Loucy (cell line): ENCODE measurements around the gene TUT1.

Source experiments
- H2AFZ ChIP-seq: fragments of 200-600 bp; sonication (generic); 2 replicates; pipeline ENCODE4 v1.6.0; 2016; ENCODE audit warnings: antibody characterized with exemption, mild to moderate bottlenecking, low read length, moderate library complexity
- H3F3A ChIP-seq: fragments of 200-600 bp; 2 replicates; pipeline ENCODE4 v1.6.0; 2016; ENCODE audit warnings: antibody characterized with exemption, low read depth, mild to moderate bottlenecking
- H3K27me3 ChIP-seq: fragments of 200-600 bp; sonication (generic); 2 replicates; pipeline ENCODE4 v1.6.1; 2014; ENCODE audit warnings: low read length, mild to moderate bottlenecking; ENCODE audit not compliant: insufficient read depth, poor library complexity, severe bottlenecking
- H3K36me3 ChIP-seq: fragments of 200-600 bp; sonication (generic); 2 replicates; pipeline ENCODE4 v1.6.1; 2016; ENCODE audit warnings: low read length; ENCODE audit not compliant: insufficient read depth
- H3K4me1 ChIP-seq: fragments of 200-600 bp; sonication (generic); 2 replicates; pipeline ENCODE4 v1.5.1; 2014; ENCODE audit warnings: low read length, mild to moderate bottlenecking; ENCODE audit not compliant: insufficient read depth, poor library complexity, severe bottlenecking
- H3K4me2 ChIP-seq: fragments of 200-600 bp; sonication (generic); 2 replicates; pipeline ENCODE4 v1.6.0; 2014; ENCODE audit warnings: antibody characterized with exemption, low read length, low read depth, mild to moderate bottlenecking; ENCODE audit not compliant: poor library complexity, severe bottlenecking
- H3K4me3 ChIP-seq: fragments of 200-600 bp; sonication (generic); 2 replicates; pipeline ENCODE4 v1.5.1; 2014; ENCODE audit warnings: low read length, mild to moderate bottlenecking, mixed read lengths; ENCODE audit not compliant: poor library complexity, severe bottlenecking
- H3K79me2 ChIP-seq: fragments of 200-600 bp; sonication (generic); 2 replicates; pipeline ENCODE4 v1.6.1; 2014; ENCODE audit warnings: low read length; ENCODE audit not compliant: insufficient read depth
- H3K9ac ChIP-seq: fragments of 200-600 bp; sonication (generic); 2 replicates; pipeline ENCODE4 v1.6.0; 2014; ENCODE audit warnings: mild to moderate bottlenecking, low read depth, low read length, moderate library complexity; ENCODE audit not compliant: poor library complexity, severe bottlenecking
- H3K9me2 ChIP-seq: fragments of 200-600 bp; sonication (generic); replicated peaks from 2 replicates; pipeline ENCODE4 v1.6.1; 2016; ENCODE audit warnings: low read depth, low read length, mixed read lengths
- H3K9me3 ChIP-seq: fragments of 200-600 bp; sonication (generic); 2 replicates; pipeline ENCODE4 v1.6.1; 2014; ENCODE audit warnings: mild to moderate bottlenecking, antibody characterized with exemption, low read length, low read depth; ENCODE audit not compliant: insufficient read depth
- H4K20me1 ChIP-seq: fragments of 200-600 bp; sonication (generic); 2 replicates; pipeline ENCODE4 v1.6.0; 2014; ENCODE audit warnings: antibody characterized with exemption, low read length, mild to moderate bottlenecking; ENCODE audit not compliant: insufficient read depth, poor library complexity, severe bottlenecking
- EZH2phosphoT487 ChIP-seq: fragments of 200-600 bp; IDR thresholded peaks from 2 replicates; pipeline ENCODE4 v1.6.1; 2018; ENCODE audit warnings: antibody characterized with exemption, mild to moderate bottlenecking, moderate library complexity, borderline replicate concordance
- TF ChIP-seq, protein P1 (sequence below): fragments of 200-600 bp; sonication (generic); conservative IDR thresholded peaks from 2 replicates; pipeline ENCODE4 v1.5.1; 2014; ENCODE audit warnings: mild to moderate bottlenecking, antibody characterized with exemption, low read length

The TUT1 gene

DNA sequence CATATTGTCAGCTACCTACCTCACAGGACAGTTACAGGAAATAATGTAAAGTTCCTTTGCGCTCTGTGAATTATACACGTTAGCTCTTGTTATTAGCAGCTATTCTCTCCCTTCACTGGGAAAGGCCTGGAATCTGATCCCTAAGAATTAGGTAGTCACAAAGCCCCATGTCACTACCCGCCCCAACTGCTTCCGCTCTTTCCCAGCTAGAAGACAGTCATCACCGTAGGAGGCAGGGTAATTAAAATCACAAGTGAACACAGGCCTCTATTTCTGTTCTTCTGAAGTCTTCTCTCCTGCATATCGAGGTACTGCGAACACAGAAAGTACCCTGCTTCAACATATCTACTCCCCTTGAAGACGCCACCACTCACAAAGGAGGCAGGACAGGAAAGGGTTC, 32.1 kb downstream of the TUT1 start:
- Histone ChIP-seq H3K36me3 (peaks cover 53% of the 10 kb centered on the region), H4K20me1 (peaks cover 23% of the 10 kb centered on the region), H3F3A (peaks cover 22% of the 10 kb centered on the region), H3K4me1 (peaks cover 45% of the 10 kb centered on the region), H3K27me3 (no peaks in the 10 kb centered on the region), H3K9me3 (no peaks in the 10 kb centered on the region), H3K9ac (no peak overlapping the region), H3K4me3 (no peak overlapping the region), H2AFZ (no peak overlapping the region), H3K9me2 (no peaks in the 10 kb centered on the region), H3K79me2 (peaks cover 23% of the 10 kb centered on the region; the same call in 1 of the 2 replicates), H3K4me2 (no peak overlapping the region)
- no peak for TF ChIP-seq EZH2phosphoT487
- TF ChIP-seq, protein P1, sequence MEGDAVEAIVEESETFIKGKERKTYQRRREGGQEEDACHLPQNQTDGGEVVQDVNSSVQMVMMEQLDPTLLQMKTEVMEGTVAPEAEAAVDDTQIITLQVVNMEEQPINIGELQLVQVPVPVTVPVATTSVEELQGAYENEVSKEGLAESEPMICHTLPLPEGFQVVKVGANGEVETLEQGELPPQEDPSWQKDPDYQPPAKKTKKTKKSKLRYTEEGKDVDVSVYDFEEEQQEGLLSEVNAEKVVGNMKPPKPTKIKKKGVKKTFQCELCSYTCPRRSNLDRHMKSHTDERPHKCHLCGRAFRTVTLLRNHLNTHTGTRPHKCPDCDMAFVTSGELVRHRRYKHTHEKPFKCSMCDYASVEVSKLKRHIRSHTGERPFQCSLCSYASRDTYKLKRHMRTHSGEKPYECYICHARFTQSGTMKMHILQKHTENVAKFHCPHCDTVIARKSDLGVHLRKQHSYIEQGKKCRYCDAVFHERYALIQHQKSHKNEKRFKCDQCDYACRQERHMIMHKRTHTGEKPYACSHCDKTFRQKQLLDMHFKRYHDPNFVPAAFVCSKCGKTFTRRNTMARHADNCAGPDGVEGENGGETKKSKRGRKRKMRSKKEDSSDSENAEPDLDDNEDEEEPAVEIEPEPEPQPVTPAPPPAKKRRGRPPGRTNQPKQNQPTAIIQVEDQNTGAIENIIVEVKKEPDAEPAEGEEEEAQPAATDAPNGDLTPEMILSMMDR: no peak

GRCh38 chr11:62558669-62559068, 32.7 kb downstream of the TUT1 start:
- peaks cover 22% of the 10 kb centered on the region for H3F3A ChIP-seq
- H4K20me1 ChIP-seq: peaks cover 19% of the 10 kb centered on the region
- H3K9me2 ChIP-seq: no peaks in the 10 kb centered on the region
- no peak overlapping the region for H3K4me3 ChIP-seq
- H3K27me3 ChIP-seq: no peaks in the 10 kb centered on the region
- H3K4me2 ChIP-seq: no peak overlapping the region
- TF ChIP-seq, protein P1: no peak
- TF ChIP-seq EZH2phosphoT487: no peak
- peaks cover 51% of the 10 kb centered on the region for H3K4me1 ChIP-seq
- H3K9ac ChIP-seq: peak overlapping the region; percentile 76
- peaks cover 19% of the 10 kb centered on the region; the same call in 1 of the 2 replicates for H3K79me2 ChIP-seq
- no peak overlapping the region for H2AFZ ChIP-seq
- peaks cover 49% of the 10 kb centered on the region for H3K36me3 ChIP-seq
- H3K9me3 ChIP-seq: no peaks in the 10 kb centered on the region

DNA sequence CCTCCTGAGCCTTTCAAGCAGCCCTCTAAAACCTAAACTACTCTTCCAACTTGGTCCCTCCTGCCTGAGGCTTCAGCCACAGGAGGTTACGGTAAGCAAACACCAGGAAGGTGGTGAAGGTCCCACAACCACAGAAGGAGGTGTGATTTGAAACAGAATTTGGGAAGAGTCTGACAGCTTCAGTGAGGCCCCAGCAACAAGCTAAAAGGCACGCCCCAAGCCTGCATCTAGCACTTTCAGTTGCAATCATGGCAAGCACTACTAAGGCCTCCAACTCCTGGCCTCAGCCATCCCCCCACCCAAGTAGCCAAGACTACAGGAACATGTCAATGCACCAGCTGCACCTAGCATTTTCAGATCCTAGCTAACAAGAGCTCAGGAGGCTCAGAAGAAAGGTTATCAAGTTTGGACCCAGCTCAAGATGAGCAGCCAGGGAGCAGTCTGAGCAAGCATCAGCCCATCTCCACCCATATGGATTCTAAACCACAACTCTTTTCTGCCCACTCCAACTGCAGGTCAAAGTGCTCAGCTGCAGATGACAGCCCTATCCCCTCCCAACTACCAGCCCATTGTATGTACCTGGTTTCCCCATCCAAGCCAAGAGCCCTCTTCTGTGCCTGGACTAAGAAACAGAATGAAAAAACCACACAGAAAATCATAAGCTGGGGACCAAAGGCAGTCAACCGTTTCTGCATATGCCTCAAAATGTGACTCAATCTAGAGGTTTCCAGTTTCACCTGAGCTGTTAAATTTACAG, 34.3 kb downstream of the TUT1 start:
- Histone ChIP-seq H2AFZ (no peak overlapping the region), H3K27me3 (no peaks in the 10 kb centered on the region), H3K4me3 (peak overlapping the region; percentile 71), H3K4me1 (peaks cover 66% of the 10 kb centered on the region), H4K20me1 (peaks cover 11% of the 10 kb centered on the region), H3K79me2 (peaks cover 18% of the 10 kb centered on the region; the same call in 1 of the 2 replicates), H3K36me3 (peaks cover 33% of the 10 kb centered on the region), H3K9me2 (no peaks in the 10 kb centered on the region), H3K9ac (peak overlapping the region; percentile 76), H3F3A (peaks cover 22% of the 10 kb centered on the region), H3K4me2 (peak overlapping the region; percentile 89), H3K9me3 (no peaks in the 10 kb centered on the region)
- TF ChIP-seq, protein P1: no peak
- TF ChIP-seq EZH2phosphoT487: no peak
